A673 (cell line): ENCODE data around the gene STRIP1. TPM values are rescaled to one million over a fixed set of nuclear protein-coding genes. Genes with fewer than 3 reads are reported as not detected.

Experiments used
- BruUV-seq: library from RNA; stranded (reverse); fragments of 400-500 nt; replicated peaks from 2 replicates; lab custom pipeline; 2021; lab: Mats Ljungman, UMichigan
- CTCF ChIA-PET: fragments of 300-600 bp; sonication (Branson Sonifier 250); formaldehyde crosslinking; loops from one replicate; lab custom pipeline; 2022; ENCODE audit warnings: antibody characterized with exemption; lab: Charles Lee
- POLR2A ChIA-PET: fragments of 300-600 bp; sonication (Branson Sonifier 250); formaldehyde crosslinking; loops from one replicate; lab custom pipeline; 2022; ENCODE audit warnings: antibody characterized with exemption; ENCODE audit not compliant: low non-redundant PET; lab: Charles Lee
- DNase-seq: peaks from one replicate; pipeline ENCODE4 v3.0.0-alpha.2; 2015; ENCODE audit warnings: low spot score
- H3K27ac ChIP-seq: fragments of 200-600 bp; sonication (generic); 2 replicates; pipeline ENCODE4 v1.5.1; 2016; ENCODE audit warnings: mixed run types, low read depth, mild to moderate bottlenecking, mixed read lengths, antibody characterized with exemption, low read length; ENCODE audit not compliant: poor library complexity, severe bottlenecking
- H3K27me3 ChIP-seq: fragments of 200-600 bp; sonication (generic); replicated peaks from 2 replicates; pipeline ENCODE4 v1.6.1; 2017; ENCODE audit warnings: mixed run types, low read depth, mild to moderate bottlenecking, mixed read lengths, antibody characterized with exemption, low read length; ENCODE audit not compliant: insufficient read depth, poor library complexity
- H3K36me3 ChIP-seq: fragments of 200-600 bp; sonication (generic); 2 replicates; pipeline ENCODE4 v1.6.1; 2016; ENCODE audit warnings: mixed run types, mild to moderate bottlenecking, mixed read lengths, antibody characterized with exemption, low read length; ENCODE audit not compliant: insufficient read depth, poor library complexity, severe bottlenecking
- H3K4me1 ChIP-seq: fragments of 200-600 bp; sonication (generic); 2 replicates; pipeline ENCODE4 v1.6.1; 2017; ENCODE audit warnings: mixed run types, mild to moderate bottlenecking, mixed read lengths, antibody characterized with exemption, low read length; ENCODE audit not compliant: insufficient read depth, poor library complexity, severe bottlenecking
- H3K4me3 ChIP-seq: fragments of 200-600 bp; sonication (generic); 2 replicates; pipeline ENCODE4 v1.5.1; 2016; ENCODE audit warnings: low read depth, mixed run types, mild to moderate bottlenecking, mixed read lengths, low read length; ENCODE audit not compliant: poor library complexity, severe bottlenecking
- H3K9me3 ChIP-seq: fragments of 200-600 bp; sonication (generic); 2 replicates; pipeline ENCODE4 v1.6.1; 2016; ENCODE audit warnings: mixed run types, low read depth, mild to moderate bottlenecking, mixed read lengths, antibody characterized with exemption, low read length; ENCODE audit not compliant: poor library complexity, severe bottlenecking
- EZH2 ChIP-seq: fragments of 200-600 bp; sonication (generic); IDR thresholded peaks from 2 replicates; pipeline ENCODE4 v1.6.1; 2017; ENCODE audit warnings: borderline replicate concordance, low read depth, mild to moderate bottlenecking, mixed read lengths, antibody characterized with exemption, low read length; ENCODE audit not compliant: poor library complexity, severe bottlenecking
- intact Hi-C: fragments of 100-400 bp; cut with micrococcal nuclease; formaldehyde crosslinking; loops from one replicate; pipeline ENCODE4 v1.10.0; 2022; ENCODE audit not compliant: unreplicated experiment
- total RNA-seq: library from RNA; stranded (reverse); gene quantifications from 2 replicates; pipeline ENCODE4 v1.2.3, GENCODE V29; 2021
- TF ChIP-seq, protein P1 (sequence below): fragments of 300-800, 200-600 bp; sonication (generic); conservative IDR thresholded peaks from 2 replicates; pipeline ENCODE4 v1.5.1; 2017; ENCODE audit warnings: low read depth, mild to moderate bottlenecking, antibody characterized with exemption, low read length, moderate library complexity, mixed read lengths

STRIP1 gene
- total RNA-seq, 1 experiment from 2014 or later: 57.7 TPM

DNA sequence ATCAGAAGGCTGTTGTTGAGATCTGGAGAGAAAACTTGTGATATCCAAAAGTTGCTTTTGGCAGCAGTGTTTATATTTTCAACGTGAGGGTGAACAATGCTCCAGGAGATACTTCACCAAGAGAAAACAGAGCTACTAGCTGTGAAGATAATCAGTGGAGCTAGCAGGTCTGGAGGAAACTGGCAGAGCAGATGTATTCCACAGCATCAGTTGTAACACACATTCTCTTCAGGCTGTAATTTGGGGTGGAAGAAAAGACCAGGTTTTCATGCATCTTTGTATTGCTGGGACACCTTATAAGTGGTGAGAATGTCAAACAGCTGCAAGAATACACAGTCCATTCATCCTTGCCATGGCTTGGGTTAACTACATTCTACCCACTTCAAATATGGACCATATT is 27.9 kb upstream of the STRIP1 start:
- Histone ChIP-seq H3K27me3 (no peaks in the 10 kb centered on the region), H3K4me1 (peaks cover 54% of the 10 kb centered on the region), H3K4me3 (no peak overlapping the region), H3K9me3 (no peaks in the 10 kb centered on the region), H3K36me3 (peaks cover 30% of the 10 kb centered on the region), H3K27ac (no peak overlapping the region)
- intact Hi-C loops: no loop called here
- DNase-seq: no peak
- no peak for TF ChIP-seq EZH2
- TF ChIP-seq, protein P1, sequence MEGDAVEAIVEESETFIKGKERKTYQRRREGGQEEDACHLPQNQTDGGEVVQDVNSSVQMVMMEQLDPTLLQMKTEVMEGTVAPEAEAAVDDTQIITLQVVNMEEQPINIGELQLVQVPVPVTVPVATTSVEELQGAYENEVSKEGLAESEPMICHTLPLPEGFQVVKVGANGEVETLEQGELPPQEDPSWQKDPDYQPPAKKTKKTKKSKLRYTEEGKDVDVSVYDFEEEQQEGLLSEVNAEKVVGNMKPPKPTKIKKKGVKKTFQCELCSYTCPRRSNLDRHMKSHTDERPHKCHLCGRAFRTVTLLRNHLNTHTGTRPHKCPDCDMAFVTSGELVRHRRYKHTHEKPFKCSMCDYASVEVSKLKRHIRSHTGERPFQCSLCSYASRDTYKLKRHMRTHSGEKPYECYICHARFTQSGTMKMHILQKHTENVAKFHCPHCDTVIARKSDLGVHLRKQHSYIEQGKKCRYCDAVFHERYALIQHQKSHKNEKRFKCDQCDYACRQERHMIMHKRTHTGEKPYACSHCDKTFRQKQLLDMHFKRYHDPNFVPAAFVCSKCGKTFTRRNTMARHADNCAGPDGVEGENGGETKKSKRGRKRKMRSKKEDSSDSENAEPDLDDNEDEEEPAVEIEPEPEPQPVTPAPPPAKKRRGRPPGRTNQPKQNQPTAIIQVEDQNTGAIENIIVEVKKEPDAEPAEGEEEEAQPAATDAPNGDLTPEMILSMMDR: no peak
- POLR2A ChIA-PET: no interaction called here
- BruUV-seq: no TSS peak
- CTCF ChIA-PET: interaction anchor here (0.7 to 1.4 kb wide), 2 partner anchors 22 to 517 kb away, joined by 4 to 5 read pairs; partner anchors contain the start of gene AHCYL1

DNA sequence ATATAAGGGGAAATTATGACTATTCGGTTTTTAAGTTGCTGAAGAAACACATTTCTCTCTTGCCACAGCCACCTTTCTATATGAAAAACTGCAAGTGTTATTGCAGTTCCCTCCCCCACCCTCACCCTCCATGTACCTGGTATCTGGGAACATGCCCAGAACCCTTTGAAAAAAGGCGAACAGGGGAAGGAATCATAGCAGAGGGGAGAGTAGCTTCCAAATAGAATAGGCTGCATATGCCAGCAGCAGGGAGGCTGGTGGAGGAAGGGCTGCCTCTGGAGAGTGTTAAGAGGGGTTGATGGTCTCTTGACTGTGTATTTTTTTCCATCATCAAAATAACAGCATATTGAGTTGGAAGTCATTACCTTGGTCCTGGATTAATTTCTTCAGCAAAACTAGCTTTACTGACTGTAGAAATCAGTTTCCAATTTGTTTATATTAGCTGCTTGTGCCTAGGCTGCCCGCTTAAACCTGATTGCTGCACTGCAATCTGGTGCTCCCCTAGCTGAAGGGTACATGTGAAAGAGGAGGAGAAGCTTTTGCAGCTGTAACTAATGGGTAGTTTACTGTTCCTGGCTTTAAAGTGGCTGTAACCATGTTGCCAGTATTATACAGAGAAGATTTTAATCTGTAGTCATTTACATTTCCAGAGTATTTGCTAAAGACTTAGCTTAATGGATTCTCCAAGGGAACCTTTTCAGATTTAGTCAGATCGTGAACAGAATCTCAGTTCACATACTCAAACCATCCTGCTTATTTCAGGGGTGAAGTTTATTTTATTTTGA is 27.2 kb upstream of the STRIP1 start:
- no peaks in the 10 kb centered on the region for H3K9me3 ChIP-seq
- no peak overlapping the region for H3K4me3 ChIP-seq
- peaks cover 51% of the 10 kb centered on the region for H3K4me1 ChIP-seq
- no TSS peak for BruUV-seq
- CTCF ChIA-PET: interaction anchor here (0.7 to 1.4 kb wide), 2 partner anchors 23 to 245 kb away, joined by 3 to 5 read pairs; partner anchors contain the start of gene AHCYL1
- intact Hi-C loops: no loop called here
- POLR2A ChIA-PET: no interaction called here
- H3K27me3 ChIP-seq: no peaks in the 10 kb centered on the region
- peak; percentile 10 for DNase-seq
- no peak for TF ChIP-seq EZH2
- TF ChIP-seq, protein P1: no peak
- H3K36me3 ChIP-seq: peaks cover 37% of the 10 kb centered on the region
- H3K27ac ChIP-seq: no peak overlapping the region

DNA sequence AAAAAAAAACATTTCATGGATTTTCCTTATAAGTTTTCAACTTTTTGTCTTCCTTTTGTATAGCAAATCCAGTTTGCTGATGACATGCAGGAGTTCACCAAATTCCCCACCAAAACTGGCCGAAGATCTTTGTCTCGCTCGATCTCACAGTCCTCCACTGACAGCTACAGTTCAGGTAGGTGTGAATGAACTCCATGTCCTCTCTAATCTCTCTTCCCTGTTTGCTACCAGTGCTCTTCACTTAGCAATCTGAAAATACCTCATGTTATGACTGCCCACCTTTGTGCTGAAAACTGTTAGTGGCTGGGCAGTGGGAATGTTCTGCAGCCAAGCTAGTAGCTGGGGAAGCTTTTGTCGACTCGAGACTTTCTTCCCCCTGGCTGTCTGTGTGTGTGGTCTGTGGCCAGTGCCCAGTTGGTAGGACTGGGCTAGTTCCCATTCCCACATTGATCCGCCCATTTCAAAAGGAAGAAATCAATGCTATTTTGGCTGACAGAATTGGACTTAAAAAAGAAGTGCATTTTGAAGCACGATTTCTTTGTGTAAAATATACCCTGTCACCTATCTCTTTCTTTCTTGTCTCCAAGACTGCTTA is 25.4 kb upstream of the STRIP1 start:
- ChIA-PET POLR2A (no interaction called here), CTCF (no interaction called here)
- no peak for DNase-seq
- BruUV-seq: no TSS peak
- TF ChIP-seq, protein P1: no peak
- TF ChIP-seq EZH2: no peak
- no peaks in the 10 kb centered on the region for H3K27me3 ChIP-seq
- peaks cover 33% of the 10 kb centered on the region for H3K4me1 ChIP-seq
- H3K9me3 ChIP-seq: no peaks in the 10 kb centered on the region
- peaks cover 50% of the 10 kb centered on the region for H3K36me3 ChIP-seq
- no peak overlapping the region for H3K27ac ChIP-seq
- H3K4me3 ChIP-seq: no peak overlapping the region
- intact Hi-C loops: no loop called here
